Frontal cortex (tissue), 1 donor: ENCODE measurements around the gene THBS1. TPM values are rescaled to one million over a fixed set of nuclear protein-coding genes. Genes with fewer than 3 reads are reported as not detected.

ENCODE experiments used
- total RNA-seq: library from RNA; depleted of rRNA; stranded (reverse); fragments of >200 nt; gene quantifications from one replicate; pipeline ENCODE4 v1.2.3, GENCODE V29; 2014

Gene THBS1
- total RNA-seq, 1 donor from 2014 or later: 57.1 TPM

Other genes with a start within 250 kb of the THBS1 start
- gene FSIP1, start 201.8 kb downstream of the THBS1 start, total RNA-seq: 17.5 TPM